HG02642 (cell line): ENCODE data around the gene REXO5.

ENCODE experiments used
- ATAC-seq: cut with Tn5 transposase; IDR thresholded peaks from one replicate; pipeline ENCODE4 v1.9.1; 2021; ENCODE audit warnings: mild to moderate bottlenecking; ENCODE audit not compliant: unreplicated experiment, poor library complexity

The REXO5 gene

DNA sequence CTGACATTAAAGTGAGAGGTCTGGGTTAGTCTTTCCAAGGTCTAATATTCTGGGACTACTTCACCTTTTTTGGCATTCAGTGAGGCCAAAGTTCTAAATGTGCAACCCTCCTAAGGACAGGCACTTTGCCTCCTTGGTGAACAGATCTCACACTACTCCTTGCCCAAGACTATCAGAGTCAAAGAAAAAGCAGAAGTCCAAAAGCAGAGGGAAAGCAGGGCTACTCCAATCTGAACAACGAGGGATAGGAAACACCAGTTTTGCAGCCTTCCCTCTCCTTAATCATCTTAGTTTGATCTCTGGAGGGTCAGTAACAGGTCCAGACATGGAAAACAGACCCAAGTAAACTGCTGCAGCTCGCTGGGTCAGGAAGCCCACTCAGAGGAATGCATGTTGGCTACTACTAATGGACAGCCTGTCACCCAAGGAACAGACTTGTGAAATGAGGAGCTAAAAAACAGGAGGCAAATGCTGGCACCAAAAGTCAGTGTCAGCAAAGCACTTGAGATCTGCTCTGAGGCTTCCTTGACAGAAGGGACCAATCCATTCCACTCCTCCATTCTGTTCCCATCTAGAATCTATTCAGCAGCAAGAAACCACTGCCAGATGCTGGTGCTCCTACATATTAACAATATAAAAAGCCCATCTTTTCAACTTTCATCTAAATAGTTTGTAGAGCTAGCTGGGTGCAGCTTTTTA is 63.9 kb downstream of the REXO5 start:
- ATAC-seq: no peak

DNA sequence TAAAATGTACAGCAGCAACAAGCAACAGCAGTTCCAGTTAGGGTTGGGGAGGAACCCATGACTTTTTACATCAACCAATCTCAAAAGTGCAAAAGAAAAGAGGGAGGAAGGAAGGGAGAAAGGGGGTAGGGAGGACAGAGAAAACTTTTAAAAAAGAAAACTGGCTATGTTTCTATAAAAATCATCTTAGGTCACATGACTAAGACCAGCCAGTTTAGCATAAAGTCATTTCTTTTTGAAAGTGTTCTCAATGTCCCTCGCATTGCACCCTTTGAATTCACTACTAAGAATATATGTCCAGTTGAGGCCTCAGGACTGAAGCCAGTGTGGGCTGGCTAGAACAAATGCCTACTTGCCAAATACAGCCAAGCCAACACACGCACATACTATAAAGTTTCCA is 64.9 kb downstream of the REXO5 start:
- ATAC-seq: no peak

DNA sequence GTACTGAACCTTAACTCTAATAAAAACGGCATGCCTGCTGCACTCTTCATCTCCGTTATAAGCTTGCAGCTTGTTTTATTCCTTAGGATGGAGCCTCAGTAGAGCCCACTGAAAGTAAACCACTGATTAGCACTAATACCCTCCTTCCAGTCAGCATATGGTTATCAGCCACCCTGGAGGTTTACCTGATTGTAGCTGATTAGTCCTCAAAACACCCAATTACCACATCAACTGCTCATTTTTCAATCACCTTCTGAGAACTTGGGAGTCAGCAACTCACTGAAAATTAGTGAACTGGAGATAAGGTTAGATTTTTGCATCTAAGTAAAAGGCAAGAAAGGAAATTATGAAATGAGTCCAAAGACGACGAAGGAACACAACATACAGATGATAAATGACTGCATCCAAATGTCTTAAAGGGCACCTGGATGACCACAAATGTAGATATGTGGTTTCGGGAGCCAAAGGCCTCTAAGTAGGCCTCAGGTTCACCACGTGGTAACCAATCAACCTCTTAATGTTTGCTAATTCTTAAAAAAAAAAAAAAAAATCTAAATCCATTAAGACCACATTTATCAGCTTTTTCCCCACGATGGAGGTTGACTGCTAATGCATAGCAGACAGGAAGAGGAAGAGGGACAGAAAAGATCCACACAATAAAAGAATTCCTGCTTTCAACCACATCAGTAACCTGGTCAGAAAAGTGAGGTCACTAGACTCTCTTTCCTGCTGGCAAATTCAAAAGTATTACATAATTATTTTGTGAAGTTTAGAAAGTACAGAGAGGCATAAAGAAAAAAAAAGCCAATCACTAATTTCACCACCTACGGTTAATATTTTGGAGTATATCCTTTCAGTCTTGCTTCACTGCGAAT is 65.9 kb downstream of the REXO5 start:
- no peak for ATAC-seq

DNA sequence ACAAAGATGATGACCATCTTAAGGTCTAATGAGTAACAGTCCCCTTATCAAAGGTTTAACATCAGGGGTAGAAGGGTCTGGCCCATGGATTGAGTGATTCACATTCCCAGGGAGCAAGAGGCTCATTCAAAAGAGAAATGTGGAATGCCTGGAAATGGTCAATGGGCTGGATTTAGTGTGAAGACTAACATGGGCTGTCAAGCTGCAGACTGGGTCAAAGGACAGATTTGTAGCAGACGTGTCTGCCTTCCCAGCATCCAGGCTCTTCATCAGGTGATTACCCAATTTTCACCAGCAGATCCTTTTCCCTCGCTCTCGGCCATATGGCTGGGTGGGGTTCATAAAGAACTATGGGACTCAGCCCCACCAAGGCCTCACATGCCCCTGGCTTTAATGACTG is 67.0 kb downstream of the REXO5 start:
- ATAC-seq: no peak

DNA sequence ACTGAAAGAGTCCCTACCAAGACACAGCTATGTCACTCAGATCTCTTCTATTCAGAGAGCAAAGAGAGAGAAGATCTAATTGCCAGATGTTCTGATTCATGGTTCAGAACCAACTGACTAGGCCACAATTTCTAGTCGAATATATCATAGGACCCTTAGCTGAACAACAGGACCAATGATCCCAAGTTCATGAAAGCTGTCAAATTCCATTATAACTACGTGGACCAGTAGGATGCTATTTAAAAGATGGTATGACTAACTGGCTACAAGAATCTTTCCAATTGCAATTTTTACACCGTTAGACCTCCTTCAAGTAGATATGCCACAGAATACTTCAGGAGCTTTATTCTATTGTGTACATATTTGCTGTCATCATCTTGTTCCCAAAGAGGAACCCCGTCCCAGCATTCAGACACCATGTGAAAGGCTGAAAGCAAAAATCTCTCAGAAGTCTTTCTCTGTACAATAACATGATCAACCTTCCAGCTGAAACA is 67.8 kb downstream of the REXO5 start:
- no peak for ATAC-seq

DNA sequence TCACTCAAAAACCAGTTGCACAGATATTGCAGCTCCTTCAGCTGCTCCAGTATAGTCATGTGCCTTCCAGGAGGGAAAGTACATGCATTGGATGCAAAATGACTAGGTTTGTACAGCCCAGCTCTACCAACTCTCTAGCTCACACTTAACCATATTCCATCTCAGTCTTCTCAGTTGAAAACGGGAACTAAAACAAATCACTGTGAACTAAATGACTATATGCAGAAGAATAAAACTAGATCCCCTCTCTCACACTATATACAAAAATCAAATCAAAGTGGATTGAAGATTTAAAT is 69.0 kb downstream of the REXO5 start:
- ATAC-seq: no peak

DNA sequence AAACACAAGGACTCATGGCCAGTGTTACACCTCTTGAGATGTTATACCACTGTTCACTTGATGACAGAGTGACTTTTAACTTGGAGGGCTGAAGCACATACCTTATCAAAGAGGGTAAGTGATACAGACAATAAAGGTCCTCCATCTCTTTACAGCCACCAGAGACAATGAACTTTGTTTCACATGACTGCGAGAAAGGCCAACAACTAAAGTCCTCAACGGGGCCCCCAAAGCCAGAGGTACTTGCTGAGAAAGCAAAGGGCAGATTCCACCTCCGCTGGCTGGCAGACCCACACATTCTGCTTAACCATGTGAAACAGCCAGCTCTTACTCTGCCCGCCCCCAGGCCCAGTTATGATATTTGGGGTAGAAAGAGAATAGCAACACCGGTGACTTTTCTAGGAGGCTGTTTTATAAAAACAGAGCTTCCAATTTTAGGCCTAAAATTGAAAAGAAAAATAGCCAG is 72.4 kb downstream of the REXO5 start:
- no peak for ATAC-seq

DNA sequence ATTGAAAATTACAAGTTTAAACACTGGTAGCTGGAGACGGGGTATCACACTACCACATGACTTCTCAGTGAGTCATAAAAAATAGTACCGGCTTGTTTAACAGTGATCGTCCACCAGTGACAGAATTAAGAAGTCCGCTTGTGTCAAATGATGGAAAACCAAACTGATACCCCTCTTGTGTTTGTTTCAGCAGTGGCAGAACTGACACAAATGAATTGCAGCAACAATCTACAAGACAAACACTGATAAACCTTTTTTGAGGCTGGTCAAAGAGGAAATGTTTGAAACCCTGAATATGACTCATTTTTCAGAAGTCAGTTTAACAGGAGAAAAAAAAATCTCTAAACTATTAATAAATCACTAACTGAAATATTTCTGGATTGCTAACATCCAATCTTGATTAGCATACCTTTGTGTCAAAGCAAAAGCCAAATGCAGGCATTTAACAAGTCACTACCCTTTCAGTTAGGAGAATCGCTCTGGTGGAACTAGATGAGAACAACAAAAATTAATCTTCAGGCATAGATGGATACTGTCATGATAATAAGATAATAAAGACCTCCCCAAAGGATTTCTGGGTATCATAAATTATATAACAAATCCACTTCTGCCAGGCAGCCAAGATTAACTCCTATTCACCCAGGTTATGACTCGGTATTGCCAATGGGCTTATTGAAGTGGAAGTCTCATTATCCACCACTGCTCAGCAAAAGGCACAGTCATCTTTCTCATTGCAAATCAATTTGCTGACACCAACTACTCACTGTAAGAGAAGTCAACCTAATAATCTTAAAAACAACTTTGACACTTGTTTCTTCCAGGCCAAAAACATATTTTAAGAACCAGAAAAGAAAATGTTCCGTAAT is 73.1 kb downstream of the REXO5 start:
- no peak for ATAC-seq

DNA sequence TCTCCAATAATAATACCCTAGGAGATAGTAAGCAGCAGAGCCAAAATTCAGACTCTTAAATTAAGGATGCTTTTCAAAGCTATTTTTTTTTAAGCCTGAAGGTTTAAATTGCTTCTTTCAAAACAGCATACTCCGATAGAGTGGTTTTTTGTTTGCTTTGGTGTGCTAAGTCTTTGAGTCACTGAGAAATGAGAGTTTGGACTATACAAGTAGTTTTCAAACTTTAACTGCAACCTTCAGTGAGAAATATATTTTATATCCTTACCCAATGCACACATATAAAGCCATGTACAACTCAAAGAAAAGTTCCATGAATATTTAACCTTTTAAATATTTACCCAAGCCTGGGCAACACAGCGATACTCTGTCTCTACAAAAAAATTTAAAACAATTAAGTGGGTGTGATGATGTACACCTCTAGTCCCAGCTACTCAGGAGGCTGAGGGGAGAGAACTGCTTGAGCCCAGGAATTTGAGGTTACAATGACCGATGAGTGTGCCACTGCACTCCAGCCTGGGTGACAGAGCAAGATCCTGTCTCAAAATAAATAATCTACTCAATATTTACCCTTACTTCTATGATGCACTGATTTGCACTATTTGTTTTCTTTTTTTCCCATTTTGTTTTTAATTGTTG is 74.7 kb downstream of the REXO5 start:
- no peak for ATAC-seq

DNA sequence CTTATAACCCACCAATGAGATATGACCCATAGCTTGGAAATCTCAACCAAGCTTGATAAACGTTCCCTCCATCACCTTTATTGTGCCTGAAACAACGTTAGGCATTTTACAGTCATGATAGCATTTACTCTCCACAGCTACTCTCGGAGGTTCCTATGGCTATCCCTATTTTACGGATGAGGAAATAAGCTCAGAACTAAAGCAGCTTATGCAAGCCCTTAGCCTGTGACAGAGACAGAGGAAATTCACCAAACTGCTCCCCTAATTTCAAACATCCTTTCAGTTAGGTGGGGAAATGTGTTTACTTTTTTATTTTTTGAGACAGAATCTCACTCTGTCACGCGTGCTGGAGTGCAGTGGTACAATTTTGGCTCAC is 75.2 kb downstream of the REXO5 start:
- ATAC-seq: no peak

DNA sequence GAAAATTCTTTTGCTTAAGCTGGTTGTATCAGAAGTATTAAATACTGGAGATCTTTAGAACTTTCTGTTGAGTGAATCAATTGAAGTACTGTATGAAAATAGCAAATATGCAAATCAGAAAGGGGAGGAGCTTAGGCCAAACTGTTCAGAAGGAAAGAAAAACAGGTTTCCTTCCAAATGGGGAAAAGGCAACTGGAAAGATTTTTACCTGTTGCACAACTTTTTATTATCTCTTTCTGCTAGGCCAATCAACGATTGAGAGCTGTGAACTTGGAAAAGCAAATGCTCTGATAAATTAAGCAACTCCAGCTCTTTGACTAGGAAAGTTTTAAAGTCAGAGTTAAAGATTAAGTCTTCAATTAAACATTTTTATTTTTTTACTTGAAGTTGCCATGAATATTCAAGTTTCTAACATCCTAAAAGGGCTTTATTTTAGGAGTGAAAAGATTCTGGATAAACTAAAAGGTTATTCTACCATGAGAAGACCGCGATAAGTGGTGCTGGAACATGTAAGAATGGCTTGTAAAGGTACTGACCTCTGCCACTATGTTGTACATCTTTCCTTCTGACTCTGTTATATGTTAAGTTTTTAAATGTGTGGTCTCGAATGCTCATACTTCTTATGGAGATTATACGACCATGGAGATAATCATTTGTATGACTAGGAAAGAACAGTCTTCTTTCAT is 77.4 kb downstream of the REXO5 start:
- no peak for ATAC-seq

DNA sequence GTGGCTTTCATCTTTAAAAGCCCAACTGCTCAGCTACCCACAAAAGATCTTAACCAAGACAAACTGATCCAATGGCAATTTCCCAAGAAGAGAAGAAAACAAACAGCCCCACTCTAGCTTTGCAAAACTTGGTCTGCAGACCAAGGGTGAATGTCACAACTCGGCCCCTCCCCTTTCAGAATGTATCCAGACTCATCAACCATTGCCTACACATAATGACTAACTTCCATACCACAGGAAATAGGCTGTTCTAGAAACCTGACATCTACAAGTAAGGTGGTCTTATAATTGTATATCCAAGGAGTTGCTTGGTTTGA is 77.9 kb downstream of the REXO5 start:
- no peak for ATAC-seq

DNA sequence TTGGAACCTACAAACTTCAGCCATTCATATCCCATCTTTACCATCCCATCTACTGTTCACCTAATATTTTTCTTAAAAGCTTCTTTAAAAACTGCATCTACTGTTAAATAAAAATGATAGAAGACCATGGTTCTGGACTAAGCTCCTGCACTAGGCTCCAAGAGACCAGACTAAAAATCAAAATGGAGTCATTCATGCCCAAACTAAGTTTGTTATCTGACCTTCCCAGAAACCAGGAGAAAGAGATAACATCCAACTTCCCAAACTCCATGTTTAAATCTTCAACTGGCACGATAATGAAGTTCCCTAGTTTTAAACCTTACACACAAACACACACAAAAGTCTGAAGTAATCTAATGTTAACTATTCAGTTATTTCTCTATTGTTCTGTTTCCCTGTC is 80.0 kb downstream of the REXO5 start:
- no peak for ATAC-seq

DNA sequence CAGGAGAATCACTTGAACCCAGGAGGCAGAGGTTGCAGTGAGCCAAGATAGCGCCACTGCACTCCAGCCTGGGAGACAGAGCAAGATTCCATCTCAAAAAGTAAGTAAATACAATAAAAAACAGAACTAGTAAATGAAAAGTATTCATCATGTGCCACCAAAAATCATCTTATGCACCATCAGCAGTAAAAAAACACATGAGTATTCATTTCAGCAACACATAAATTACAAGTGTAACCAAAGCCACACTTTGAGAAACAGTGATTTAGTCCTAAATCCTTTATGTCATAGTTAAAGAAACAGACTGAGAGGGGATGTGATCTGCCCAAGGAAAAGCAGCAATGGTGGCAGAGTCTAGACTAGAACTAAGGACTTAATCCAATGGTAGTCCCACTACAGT is 80.9 kb downstream of the REXO5 start:
- ATAC-seq: no peak

DNA sequence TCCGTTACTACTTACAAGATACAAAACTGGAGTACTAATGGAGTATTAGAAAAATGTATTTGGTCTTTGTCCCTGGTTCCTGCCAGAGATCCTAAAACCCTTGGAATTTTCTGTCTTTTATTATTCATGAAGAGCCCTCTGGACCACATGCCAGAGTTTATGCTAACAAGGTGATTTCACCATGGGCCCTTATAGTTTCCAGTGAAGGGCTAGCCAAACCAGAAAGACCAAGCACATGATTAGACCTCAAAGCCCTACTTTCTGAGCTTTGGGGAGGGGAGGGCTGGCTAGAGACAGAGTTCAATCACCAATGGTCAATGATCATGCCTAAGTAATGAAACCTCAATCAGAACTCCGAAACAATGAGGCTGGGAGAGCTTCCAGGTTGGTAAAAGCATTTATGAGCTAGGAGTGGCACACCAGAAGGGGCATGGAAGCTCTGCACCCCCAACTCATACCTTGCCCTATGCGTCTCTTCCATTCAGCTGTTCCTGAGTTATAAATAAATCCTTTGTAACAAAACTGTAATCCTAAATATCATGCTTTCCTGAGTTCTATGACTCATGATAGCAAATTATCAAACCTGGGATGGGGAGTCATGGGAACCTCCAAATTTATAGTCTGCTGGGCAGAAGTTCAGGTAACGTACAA is 83.4 kb downstream of the REXO5 start:
- no peak for ATAC-seq

DNA sequence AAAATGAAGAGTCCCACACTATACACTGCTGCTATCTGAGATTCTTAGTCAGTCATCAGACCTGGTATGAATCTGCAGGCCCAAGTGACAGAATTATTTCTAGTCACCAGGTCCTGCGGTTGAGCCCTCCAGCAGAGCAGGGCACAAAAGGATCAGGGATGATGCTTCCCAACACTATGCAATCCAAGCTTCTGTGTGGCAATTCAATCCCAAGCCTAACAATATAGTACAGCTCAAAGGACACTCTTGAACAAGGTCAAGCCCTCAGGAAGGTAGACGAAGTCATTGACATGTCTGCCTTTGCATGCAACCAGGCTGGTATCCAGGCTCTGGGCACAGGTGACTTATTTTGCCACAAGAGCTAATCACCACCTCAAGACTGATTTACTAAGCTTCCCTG is 88.1 kb downstream of the REXO5 start:
- ATAC-seq: no peak

DNA sequence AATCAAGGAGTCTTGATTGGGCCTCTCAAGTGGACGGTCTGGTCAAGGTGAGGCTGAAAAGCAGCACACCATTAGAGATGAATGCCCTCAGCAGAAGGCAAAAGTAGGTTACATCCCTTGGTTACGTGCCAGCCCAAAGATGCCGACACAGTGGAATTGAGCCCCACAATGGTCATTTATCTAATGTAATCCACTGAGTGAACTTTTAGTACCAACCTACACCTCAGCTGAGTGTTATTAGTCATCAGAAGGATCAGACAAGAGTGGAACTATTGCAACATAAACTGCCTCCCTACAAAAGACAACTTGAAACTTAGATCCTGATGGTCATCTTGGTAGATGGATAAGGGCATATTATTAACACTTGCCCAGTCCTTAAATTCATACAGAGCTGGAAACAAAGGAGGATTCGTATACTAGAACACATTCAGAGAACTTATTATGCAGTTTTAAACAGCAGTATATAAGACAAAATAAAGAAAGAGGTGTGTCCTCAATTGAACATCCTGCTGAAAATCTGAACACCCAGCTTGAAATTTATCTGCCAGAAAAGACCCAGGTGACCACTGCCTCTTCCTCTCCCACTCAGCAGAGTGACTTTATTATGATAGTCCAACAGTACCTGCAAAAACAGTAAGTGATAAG is 91.0 kb downstream of the REXO5 start:
- no peak for ATAC-seq

DNA sequence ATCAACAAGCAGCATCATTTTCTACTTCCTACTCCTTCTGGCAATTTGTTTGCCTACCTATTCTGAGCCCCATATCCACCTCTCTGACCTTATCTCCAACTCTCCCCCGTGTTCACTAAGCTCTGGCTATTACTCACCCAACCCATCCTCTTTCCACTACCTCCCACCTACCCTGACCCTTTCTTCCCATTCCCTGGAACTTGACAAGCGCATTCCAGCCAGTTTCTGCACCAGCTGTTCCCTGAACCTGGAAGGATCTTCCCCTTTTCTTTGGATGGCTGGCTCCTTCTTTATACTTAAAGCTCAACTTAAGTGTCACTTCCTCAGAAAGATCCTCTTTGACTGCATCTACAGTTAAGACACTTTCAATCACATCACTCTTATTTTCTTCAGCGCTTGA is 91.6 kb downstream of the REXO5 start:
- ATAC-seq: no peak

DNA sequence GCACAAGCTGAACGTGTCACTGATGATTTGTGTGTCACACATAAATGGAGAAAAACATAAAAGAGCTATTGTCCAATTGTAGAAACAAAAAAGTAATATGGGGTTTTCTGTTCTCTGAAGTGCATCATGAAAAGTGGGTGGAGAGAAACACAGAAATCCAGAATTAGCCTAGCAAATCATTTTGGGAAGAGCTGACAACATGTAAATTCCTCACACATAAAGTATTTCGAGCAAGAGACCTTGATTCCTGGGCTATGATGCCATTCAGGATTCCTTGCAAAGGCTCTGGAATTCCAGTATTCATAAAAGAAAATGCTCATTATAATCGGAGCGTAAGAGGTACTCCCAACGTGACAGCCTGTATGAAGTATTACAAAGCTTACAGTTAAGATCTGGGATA is 92.7 kb downstream of the REXO5 start:
- ATAC-seq: no peak
